ENCODE measurements around the gene SLC25A13. TPM values are rescaled to one million over a fixed set of nuclear protein-coding genes. Genes with fewer than 3 reads are reported as not detected.

Gene SLC25A13
- polyA plus RNA-seq, 1 donor, result 41.0 TPM

GRCh38 chr7:96217147-96217546 lies 104.8 kb downstream of the SLC25A13 start:
- DNase-seq, result no peak
- H3K27me3 ChIP-seq (ENCODE audit: control insufficient read depth, insufficient read depth, low read length), result no peaks in the 10 kb centered on the region
- H3K27ac ChIP-seq (ENCODE audit: low read length), result no peak overlapping the region
- H3K36me3 ChIP-seq (ENCODE audit: control insufficient read depth, insufficient read depth, low read length), result no peaks in the 10 kb centered on the region
- H3K9me3 ChIP-seq (ENCODE audit: control insufficient read depth, low read depth, low read length), result no peaks in the 10 kb centered on the region
- no peaks in the 10 kb centered on the region for H3K4me1 ChIP-seq (ENCODE audit: control insufficient read depth, insufficient read depth, low read length)
- no CpG with 5 or more reads among the region's 1 CpG for whole genome bisulfite sequencing (ENCODE audit: insufficient coverage, low lambda C conversion rate)
- H3K4me3 ChIP-seq (ENCODE audit: low read length), result no peak overlapping the region

- Histone ChIP-seq H3K27me3 (ENCODE audit: control insufficient read depth, insufficient read depth, low read length) (no peaks in the 10 kb centered on the region), H3K4me3 (ENCODE audit: low read length) (no peak overlapping the region), H3K9me3 (ENCODE audit: control insufficient read depth, low read depth, low read length) (no peaks in the 10 kb centered on the region), H3K36me3 (ENCODE audit: control insufficient read depth, insufficient read depth, low read length) (no peaks in the 10 kb centered on the region), H3K4me1 (ENCODE audit: control insufficient read depth, insufficient read depth, low read length) (no peaks in the 10 kb centered on the region), H3K27ac (ENCODE audit: low read length) (no peak overlapping the region)
- no peak for DNase-seq
- WGBS (ENCODE audit: insufficient coverage, low lambda C conversion rate), result 97% methylated on average over 6 of the region's 7 CpGs
These were observed 105.5 kb downstream of the SLC25A13 start for GRCh38 chr7:96216373-96216772.

GRCh38 chr7:96212474-96212873 lies 109.4 kb downstream of the SLC25A13 start:
- no peaks in the 10 kb centered on the region for H3K27me3 ChIP-seq (ENCODE audit: control insufficient read depth, insufficient read depth, low read length)
- no peak overlapping the region for H3K4me3 ChIP-seq (ENCODE audit: low read length)
- H3K4me1 ChIP-seq (ENCODE audit: control insufficient read depth, insufficient read depth, low read length), result no peaks in the 10 kb centered on the region
- H3K9me3 ChIP-seq (ENCODE audit: control insufficient read depth, low read depth, low read length), result no peaks in the 10 kb centered on the region
- H3K27ac ChIP-seq (ENCODE audit: low read length), result no peak overlapping the region
- H3K36me3 ChIP-seq (ENCODE audit: control insufficient read depth, insufficient read depth, low read length), result peaks cover 4% of the 10 kb centered on the region
- WGBS (ENCODE audit: insufficient coverage, low lambda C conversion rate), result no CpG with 5 or more reads among the region's 2 CpGs
- no peak for DNase-seq

GRCh38 chr7:96211954-96212353 lies 109.9 kb downstream of the SLC25A13 start:
- Histone ChIP-seq H3K36me3 (ENCODE audit: control insufficient read depth, insufficient read depth, low read length) (peaks cover 4% of the 10 kb centered on the region), H3K9me3 (ENCODE audit: control insufficient read depth, low read depth, low read length) (no peaks in the 10 kb centered on the region), H3K27me3 (ENCODE audit: control insufficient read depth, insufficient read depth, low read length) (no peaks in the 10 kb centered on the region), H3K27ac (ENCODE audit: low read length) (no peak overlapping the region), H3K4me1 (ENCODE audit: control insufficient read depth, insufficient read depth, low read length) (no peaks in the 10 kb centered on the region), H3K4me3 (ENCODE audit: low read length) (no peak overlapping the region)
- no peak for DNase-seq

GRCh38 chr7:96205665-96206064 lies 116.2 kb downstream of the SLC25A13 start:
- WGBS (ENCODE audit: insufficient coverage, low lambda C conversion rate), result no CpG with 5 or more reads among the region's 2 CpGs

GRCh38 chr7:96204601-96205000 lies 117.3 kb downstream of the SLC25A13 start:
- Histone ChIP-seq H3K27ac (ENCODE audit: low read length) (no peak overlapping the region), H3K9me3 (ENCODE audit: control insufficient read depth, low read depth, low read length) (no peaks in the 10 kb centered on the region), H3K4me3 (ENCODE audit: low read length) (no peak overlapping the region), H3K4me1 (ENCODE audit: control insufficient read depth, insufficient read depth, low read length) (no peaks in the 10 kb centered on the region), H3K27me3 (ENCODE audit: control insufficient read depth, insufficient read depth, low read length) (no peaks in the 10 kb centered on the region), H3K36me3 (ENCODE audit: control insufficient read depth, insufficient read depth, low read length) (peaks cover 15% of the 10 kb centered on the region)
- DNase-seq, result no peak
- WGBS (ENCODE audit: insufficient coverage, low lambda C conversion rate), result 80% methylated on average over 1 of the region's 3 CpGs

More at GRCh38 chr7:96205665-96206064, 116.2 kb downstream of the SLC25A13 start:
- no peaks in the 10 kb centered on the region for H3K9me3 ChIP-seq (ENCODE audit: control insufficient read depth, low read depth, low read length)
- no peaks in the 10 kb centered on the region for H3K4me1 ChIP-seq (ENCODE audit: control insufficient read depth, insufficient read depth, low read length)
- peaks cover 15% of the 10 kb centered on the region for H3K36me3 ChIP-seq (ENCODE audit: control insufficient read depth, insufficient read depth, low read length)
- DNase-seq, result no peak
- H3K27me3 ChIP-seq (ENCODE audit: control insufficient read depth, insufficient read depth, low read length), result no peaks in the 10 kb centered on the region
- no peak overlapping the region for H3K4me3 ChIP-seq (ENCODE audit: low read length)
- no peak overlapping the region for H3K27ac ChIP-seq (ENCODE audit: low read length)

GRCh38 chr7:96203786-96204185 lies 118.1 kb downstream of the SLC25A13 start:
- no peak for DNase-seq
- WGBS (ENCODE audit: insufficient coverage, low lambda C conversion rate), result no CpG with 5 or more reads among the region's 3 CpGs

GRCh38 chr7:96202102-96202501 lies 119.8 kb downstream of the SLC25A13 start:
- no peak for DNase-seq
- no CpG with 5 or more reads among the region's 2 CpGs for WGBS (ENCODE audit: insufficient coverage, low lambda C conversion rate)
- H3K27ac ChIP-seq (ENCODE audit: low read length), result no peak overlapping the region
- no peaks in the 10 kb centered on the region for H3K4me1 ChIP-seq (ENCODE audit: control insufficient read depth, insufficient read depth, low read length)
- H3K36me3 ChIP-seq (ENCODE audit: control insufficient read depth, insufficient read depth, low read length), result peaks cover 13% of the 10 kb centered on the region
- no peak overlapping the region for H3K4me3 ChIP-seq (ENCODE audit: low read length)
- H3K9me3 ChIP-seq (ENCODE audit: control insufficient read depth, low read depth, low read length), result no peaks in the 10 kb centered on the region
- no peaks in the 10 kb centered on the region for H3K27me3 ChIP-seq (ENCODE audit: control insufficient read depth, insufficient read depth, low read length)

More at GRCh38 chr7:96203786-96204185, 118.1 kb downstream of the SLC25A13 start:
- H3K9me3 ChIP-seq (ENCODE audit: control insufficient read depth, low read depth, low read length), result no peaks in the 10 kb centered on the region
- H3K4me1 ChIP-seq (ENCODE audit: control insufficient read depth, insufficient read depth, low read length), result no peaks in the 10 kb centered on the region
- H3K27me3 ChIP-seq (ENCODE audit: control insufficient read depth, insufficient read depth, low read length), result no peaks in the 10 kb centered on the region
- H3K27ac ChIP-seq (ENCODE audit: low read length), result no peak overlapping the region
- peaks cover 17% of the 10 kb centered on the region for H3K36me3 ChIP-seq (ENCODE audit: control insufficient read depth, insufficient read depth, low read length)
- H3K4me3 ChIP-seq (ENCODE audit: low read length), result no peak overlapping the region

- Histone ChIP-seq H3K27me3 (ENCODE audit: control insufficient read depth, insufficient read depth, low read length) (no peaks in the 10 kb centered on the region), H3K27ac (ENCODE audit: low read length) (no peak overlapping the region), H3K36me3 (ENCODE audit: control insufficient read depth, insufficient read depth, low read length) (peaks cover 8% of the 10 kb centered on the region), H3K9me3 (ENCODE audit: control insufficient read depth, low read depth, low read length) (no peaks in the 10 kb centered on the region), H3K4me3 (ENCODE audit: low read length) (no peak overlapping the region), H3K4me1 (ENCODE audit: control insufficient read depth, insufficient read depth, low read length) (no peaks in the 10 kb centered on the region)
- no CpG with 5 or more reads among the region's 1 CpG for WGBS (ENCODE audit: insufficient coverage, low lambda C conversion rate)
- DNase-seq, result no peak
These were observed 121.2 kb downstream of the SLC25A13 start for GRCh38 chr7:96200740-96201139.

GRCh38 chr7:96199421-96199820 lies 122.5 kb downstream of the SLC25A13 start:
- Histone ChIP-seq H3K9me3 (ENCODE audit: control insufficient read depth, low read depth, low read length) (no peaks in the 10 kb centered on the region), H3K27me3 (ENCODE audit: control insufficient read depth, insufficient read depth, low read length) (no peaks in the 10 kb centered on the region), H3K4me3 (ENCODE audit: low read length) (no peak overlapping the region), H3K27ac (ENCODE audit: low read length) (no peak overlapping the region), H3K36me3 (ENCODE audit: control insufficient read depth, insufficient read depth, low read length) (peaks cover 8% of the 10 kb centered on the region), H3K4me1 (ENCODE audit: control insufficient read depth, insufficient read depth, low read length) (no peaks in the 10 kb centered on the region)
- WGBS (ENCODE audit: insufficient coverage, low lambda C conversion rate), result no CpG with 5 or more reads among the region's 1 CpG
- no peak for DNase-seq

- no peak overlapping the region for H3K4me3 ChIP-seq (ENCODE audit: low read length)
- peaks cover 13% of the 10 kb centered on the region for H3K36me3 ChIP-seq (ENCODE audit: control insufficient read depth, insufficient read depth, low read length)
- H3K4me1 ChIP-seq (ENCODE audit: control insufficient read depth, insufficient read depth, low read length), result no peaks in the 10 kb centered on the region
- no peak overlapping the region for H3K27ac ChIP-seq (ENCODE audit: low read length)
- H3K27me3 ChIP-seq (ENCODE audit: control insufficient read depth, insufficient read depth, low read length), result no peaks in the 10 kb centered on the region
- no peak for DNase-seq
- WGBS (ENCODE audit: insufficient coverage, low lambda C conversion rate), result no CpG with 5 or more reads among the region's 3 CpGs
- H3K9me3 ChIP-seq (ENCODE audit: control insufficient read depth, low read depth, low read length), result no peaks in the 10 kb centered on the region
These were observed 123.8 kb downstream of the SLC25A13 start for GRCh38 chr7:96198047-96198636.

All from large intestine (tissue), 3 donors.